Brain microvascular endothelial cell (primary cell): ENCODE measurements around the gene MIOX.

Experiments
- DNase-seq: peaks from one replicate; pipeline ENCODE4 v3.0.0-alpha.2; 2020
- H3K27ac ChIP-seq: fragments of 250-450 bp; sonication (Bioruptor Pico); 2 replicates; pipeline ENCODE4 v1.5.1; 2020; ENCODE audit warnings: mild to moderate bottlenecking, moderate library complexity
- H3K27me3 ChIP-seq: fragments of 250-450 bp; sonication (Bioruptor Pico); replicated peaks from 2 replicates; pipeline ENCODE4 v1.5.1; 2020; ENCODE audit warnings: mild to moderate bottlenecking
- H3K36me3 ChIP-seq: fragments of 250-450 bp; sonication (Bioruptor Pico); replicated peaks from 2 replicates; pipeline ENCODE4 v1.5.1; 2020; ENCODE audit warnings: mild to moderate bottlenecking
- H3K4me3 ChIP-seq: 2 replicates; pipeline ENCODE4 v1.5.1; 2011; ENCODE audit warnings: low read depth, mild to moderate bottlenecking, control low read depth, low read length, moderate library complexity
- in situ Hi-C: cut with HindIII; loops from 2 replicates; pipeline ENCODE4 v1.10.0; 2017; ENCODE audit warnings: low sequenced_read_pairs, low pct_ligation_motif_present
- TF ChIP-seq, protein P1 (sequence below): IDR thresholded peaks from 2 replicates; pipeline ENCODE4 v1.5.1; 2011; ENCODE audit warnings: low read depth, mild to moderate bottlenecking, moderate library complexity, low read length, control low read depth, inconsistent platforms; ENCODE audit errors: missing control alignments

The MIOX gene

DNA sequence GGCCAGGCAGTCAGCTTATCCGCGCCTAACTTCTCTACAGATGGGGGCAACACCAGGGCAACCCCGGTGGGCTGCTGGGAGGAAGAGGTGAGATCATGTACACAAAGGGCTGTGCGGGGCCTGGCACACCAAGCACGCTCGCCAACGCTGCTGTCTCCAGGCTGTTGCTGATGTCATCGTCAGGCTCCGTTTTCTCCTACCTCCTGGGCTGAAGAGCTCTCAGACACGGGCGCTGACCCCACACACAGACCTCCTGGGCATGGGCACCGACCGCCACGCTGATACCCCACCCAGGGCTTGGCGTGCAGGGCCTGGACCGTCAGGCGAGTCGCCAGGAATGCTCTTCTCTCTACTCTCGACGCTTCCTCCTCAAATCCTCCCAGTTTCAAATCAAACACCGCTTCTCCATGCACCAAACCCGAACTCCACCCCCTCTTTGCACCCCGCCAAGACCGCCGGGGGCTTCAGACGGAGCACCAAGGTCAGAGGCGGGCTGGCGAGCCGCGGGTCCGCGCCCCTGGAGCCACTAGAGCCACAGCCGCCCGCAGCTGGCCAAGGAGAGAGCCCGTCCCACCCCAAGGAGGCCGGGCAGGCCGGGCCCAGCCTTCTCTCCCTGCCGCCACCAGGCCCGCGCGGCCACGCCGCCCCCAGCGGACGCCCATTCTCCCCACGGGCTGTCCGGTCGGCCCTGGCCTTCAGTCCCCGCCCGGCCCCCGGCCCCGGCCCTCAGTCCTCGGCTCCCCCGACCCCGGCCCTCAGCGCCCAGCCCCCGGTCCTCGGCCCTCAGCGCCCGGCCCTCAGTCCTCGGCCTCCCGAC lies 12.6 kb upstream of the MIOX start:
- Histone ChIP-seq H3K36me3 (no peaks in the 10 kb centered on the region), H3K27me3 (no peaks in the 10 kb centered on the region), H3K4me3 (peak overlapping the region; percentile 62), H3K27ac (peak overlapping the region; percentile 29)
- in situ Hi-C loops = no loop called here
- peak; percentile 55 for DNase-seq
- TF ChIP-seq, protein P1, sequence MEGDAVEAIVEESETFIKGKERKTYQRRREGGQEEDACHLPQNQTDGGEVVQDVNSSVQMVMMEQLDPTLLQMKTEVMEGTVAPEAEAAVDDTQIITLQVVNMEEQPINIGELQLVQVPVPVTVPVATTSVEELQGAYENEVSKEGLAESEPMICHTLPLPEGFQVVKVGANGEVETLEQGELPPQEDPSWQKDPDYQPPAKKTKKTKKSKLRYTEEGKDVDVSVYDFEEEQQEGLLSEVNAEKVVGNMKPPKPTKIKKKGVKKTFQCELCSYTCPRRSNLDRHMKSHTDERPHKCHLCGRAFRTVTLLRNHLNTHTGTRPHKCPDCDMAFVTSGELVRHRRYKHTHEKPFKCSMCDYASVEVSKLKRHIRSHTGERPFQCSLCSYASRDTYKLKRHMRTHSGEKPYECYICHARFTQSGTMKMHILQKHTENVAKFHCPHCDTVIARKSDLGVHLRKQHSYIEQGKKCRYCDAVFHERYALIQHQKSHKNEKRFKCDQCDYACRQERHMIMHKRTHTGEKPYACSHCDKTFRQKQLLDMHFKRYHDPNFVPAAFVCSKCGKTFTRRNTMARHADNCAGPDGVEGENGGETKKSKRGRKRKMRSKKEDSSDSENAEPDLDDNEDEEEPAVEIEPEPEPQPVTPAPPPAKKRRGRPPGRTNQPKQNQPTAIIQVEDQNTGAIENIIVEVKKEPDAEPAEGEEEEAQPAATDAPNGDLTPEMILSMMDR = no peak

DNA sequence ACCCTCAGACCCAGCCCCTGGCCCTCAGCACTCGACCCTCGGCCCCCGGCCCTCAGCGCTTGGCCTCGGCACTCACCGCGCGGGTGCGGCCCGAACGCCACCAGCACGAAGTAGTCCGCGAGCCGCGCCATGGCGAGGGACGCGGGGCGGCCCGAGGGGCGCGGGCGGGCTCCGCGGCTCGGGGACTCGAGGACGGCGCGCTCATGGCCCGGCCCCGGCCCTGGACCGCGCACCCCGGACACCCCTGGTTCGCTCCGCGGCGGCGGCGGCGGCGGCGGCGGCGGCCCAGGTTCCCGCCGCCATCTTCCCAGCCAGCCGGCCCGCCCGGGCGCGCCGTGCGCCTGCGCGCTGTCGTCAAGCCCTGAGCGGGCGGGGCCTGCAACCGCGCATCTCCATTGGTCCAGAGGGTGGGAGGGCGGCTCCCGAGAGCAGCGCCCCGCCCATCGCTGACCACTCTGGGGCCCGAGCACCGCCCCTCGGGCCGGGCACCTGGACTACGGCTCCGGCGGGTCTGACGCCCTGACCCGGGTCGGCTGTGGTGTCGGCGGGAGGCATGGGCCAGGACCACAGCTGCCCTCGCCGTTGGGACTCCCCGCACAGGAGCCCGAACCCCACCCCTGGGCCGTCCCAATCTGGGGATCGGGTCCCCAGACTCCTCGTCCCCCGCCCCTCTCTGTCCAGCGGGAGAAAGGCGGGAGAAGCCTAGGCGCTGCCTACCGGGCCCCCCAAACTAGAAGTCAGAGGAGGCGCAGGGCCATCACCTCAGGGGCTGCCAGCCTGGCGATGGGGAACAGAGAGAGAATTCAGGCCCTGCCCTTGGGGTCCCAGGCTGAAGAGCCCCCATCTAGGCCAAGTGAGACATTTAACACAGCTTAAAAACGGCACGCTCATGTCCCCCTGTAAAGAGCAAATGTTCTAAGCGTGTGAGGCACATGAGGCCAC lies 11.7 kb upstream of the MIOX start, which contains the start of gene SBF1:
SBF1 (minus strand) TSS at position 326 of the 942 bp plus-strand sequence; CDS start at position 131, 195 bp downstream.
- Histone ChIP-seq H3K4me3 (peak within 1 kb of the TSS; percentile 62), H3K36me3 (no peaks in the 10 kb centered on the region), H3K27me3 (no peaks in the 10 kb centered on the region), H3K27ac (peak within 1 kb of the TSS; percentile 29)
- TF ChIP-seq, protein P1 = no peak
- in situ Hi-C loops = no loop called here
- peak; percentile 65 for DNase-seq

DNA sequence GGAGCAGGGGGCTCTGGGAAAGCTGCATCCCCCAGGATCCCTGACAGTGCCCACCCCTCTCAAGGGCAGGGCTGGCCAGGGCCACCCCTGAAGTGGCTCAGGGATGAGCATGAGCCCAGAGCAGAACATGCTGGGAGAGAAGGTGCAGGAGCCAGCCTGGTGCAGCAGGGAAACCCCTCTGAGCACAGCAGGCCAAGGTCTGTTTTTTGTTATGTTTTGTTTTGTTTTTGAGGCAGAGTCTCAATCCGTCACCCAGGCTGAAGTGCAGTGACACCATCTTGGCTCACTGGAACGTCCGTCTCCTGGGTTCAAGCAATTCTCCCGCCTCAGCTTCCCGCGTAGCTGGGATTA lies 11.0 kb upstream of the MIOX start:
- peaks cover 5% of the 10 kb centered on the region for H3K27me3 ChIP-seq
- no peak for DNase-seq
- in situ Hi-C loops = no loop called here
- H3K27ac ChIP-seq = no peak overlapping the region
- TF ChIP-seq, protein P1 = no peak
- no peaks in the 10 kb centered on the region for H3K36me3 ChIP-seq
- no peak overlapping the region for H3K4me3 ChIP-seq

DNA sequence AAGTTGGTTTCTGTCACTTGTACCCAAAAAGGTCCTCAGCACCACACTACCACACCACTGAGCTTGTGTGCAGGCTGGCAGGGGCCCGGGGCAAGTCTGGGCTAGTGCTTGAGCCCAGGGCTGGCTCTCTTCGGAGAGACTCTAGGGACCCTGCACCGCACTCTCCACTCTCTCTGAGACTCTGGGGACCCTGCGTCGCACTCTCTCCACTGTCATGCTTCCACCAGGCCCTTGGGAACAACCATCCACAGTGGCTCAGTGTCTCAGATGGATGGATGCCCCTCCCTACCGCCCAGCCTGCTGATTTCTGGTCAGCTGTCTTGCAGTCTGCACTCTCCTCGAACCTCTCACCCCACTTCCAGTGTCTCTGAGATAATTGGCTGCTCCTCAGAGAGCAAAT lies 9.8 kb upstream of the MIOX start:
- no peak overlapping the region for H3K4me3 ChIP-seq
- no peak for DNase-seq
- TF ChIP-seq, protein P1 = no peak
- in situ Hi-C loops = no loop called here
- H3K36me3 ChIP-seq = no peaks in the 10 kb centered on the region
- no peak overlapping the region for H3K27ac ChIP-seq
- peaks cover 11% of the 10 kb centered on the region for H3K27me3 ChIP-seq

DNA sequence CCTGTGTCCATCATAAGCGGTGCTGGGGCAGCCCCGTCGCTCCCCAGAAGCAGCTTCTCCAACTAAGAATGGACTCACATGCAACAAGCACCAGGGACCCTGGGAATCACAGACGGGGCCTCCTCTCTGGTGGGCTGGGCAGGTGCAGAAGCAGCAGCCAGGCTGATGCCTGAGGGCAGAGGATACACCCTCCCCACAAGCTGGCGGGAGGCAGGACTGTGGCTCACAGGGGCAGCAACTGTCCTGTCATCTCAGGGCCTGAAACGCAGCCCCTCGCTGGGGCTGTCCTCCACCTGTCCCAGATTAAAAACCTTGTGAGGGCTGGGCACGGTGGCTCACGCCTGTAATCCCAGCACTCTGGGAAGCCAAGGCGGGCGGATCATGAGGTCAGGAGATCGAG lies 8.7 kb upstream of the MIOX start:
- in situ Hi-C loops = no loop called here
- no peaks in the 10 kb centered on the region for H3K36me3 ChIP-seq
- peaks cover 11% of the 10 kb centered on the region for H3K27me3 ChIP-seq
- no peak for DNase-seq
- H3K27ac ChIP-seq = no peak overlapping the region
- H3K4me3 ChIP-seq = no peak overlapping the region
- TF ChIP-seq, protein P1 = no peak
